Measurements from ENCODE around the gene UNC5CL.

The UNC5CL gene, protein sequence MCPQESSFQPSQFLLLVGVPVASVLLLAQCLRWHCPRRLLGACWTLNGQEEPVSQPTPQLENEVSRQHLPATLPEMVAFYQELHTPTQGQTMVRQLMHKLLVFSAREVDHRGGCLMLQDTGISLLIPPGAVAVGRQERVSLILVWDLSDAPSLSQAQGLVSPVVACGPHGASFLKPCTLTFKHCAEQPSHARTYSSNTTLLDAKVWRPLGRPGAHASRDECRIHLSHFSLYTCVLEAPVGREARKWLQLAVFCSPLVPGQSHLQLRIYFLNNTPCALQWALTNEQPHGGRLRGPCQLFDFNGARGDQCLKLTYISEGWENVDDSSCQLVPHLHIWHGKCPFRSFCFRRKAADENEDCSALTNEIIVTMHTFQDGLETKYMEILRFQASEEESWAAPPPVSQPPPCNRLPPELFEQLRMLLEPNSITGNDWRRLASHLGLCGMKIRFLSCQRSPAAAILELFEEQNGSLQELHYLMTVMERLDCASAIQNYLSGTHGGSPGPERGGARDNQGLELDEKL

DNA sequence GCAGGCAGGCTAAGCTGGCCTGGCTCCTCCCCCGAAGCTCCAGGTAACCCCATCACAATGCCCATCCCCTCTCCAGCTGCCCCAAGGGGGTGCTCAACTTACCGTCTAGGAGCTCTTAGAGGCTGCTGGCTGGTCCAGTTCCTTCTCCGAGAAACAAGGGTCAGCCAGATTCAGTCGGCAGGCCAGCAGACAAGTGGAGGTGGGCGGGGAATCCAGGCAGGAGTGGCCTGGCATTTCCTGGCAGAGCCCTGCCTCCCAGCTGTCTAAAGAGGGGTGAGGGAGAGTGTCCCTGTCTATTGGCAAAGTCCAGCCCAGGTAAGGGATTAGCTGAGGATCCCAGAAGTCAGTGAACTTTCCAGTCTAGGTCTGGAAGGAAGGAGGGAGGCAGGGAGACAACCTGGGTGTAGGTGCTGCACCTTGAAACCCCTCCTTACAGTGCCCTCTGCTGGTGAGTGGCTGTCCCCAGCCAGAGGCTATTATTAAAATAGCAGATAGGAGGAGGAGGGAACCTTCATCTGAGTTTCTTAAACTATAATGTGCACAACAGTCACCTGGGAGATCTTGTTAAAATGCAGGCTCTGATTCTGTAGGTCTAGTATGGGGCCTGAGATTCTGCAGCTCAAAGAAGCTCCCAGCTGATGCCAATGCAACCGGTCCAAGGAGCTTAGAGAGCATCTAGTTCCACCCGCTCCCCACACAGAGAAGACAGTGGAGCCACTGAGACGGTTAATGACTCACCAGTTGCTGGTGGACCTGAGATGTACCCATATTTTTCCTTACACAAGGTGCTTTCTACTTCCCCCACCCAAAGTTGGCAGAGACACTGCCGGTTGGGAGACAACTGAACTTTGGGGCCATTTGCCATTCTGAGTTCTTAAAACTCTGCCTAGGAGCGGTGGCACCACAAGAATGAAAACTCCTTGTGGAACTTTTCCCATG lies at the start of gene UNC5CL:
Gene UNC5CL (minus strand): TSS at position 162 of the 939 bp plus-strand sequence. CDS start 4,147 bp downstream, outside the sequence.
- H3K4me1 Mint-ChIP-seq (ENCODE audit: low read depth), result peaks cover 15% of the 10 kb centered on the region
- peaks cover 2% of the 10 kb centered on the region for H3K27me3 Mint-ChIP-seq
- no peak within 1 kb of the TSS for H3K27ac Mint-ChIP-seq
- intact Hi-C loops (cut with micrococcal nuclease), result no loop called here
- H3K36me3 Mint-ChIP-seq (ENCODE audit: low read depth), result peaks cover 29% of the 10 kb centered on the region
- H3K4me3 Mint-ChIP-seq, result no peak within 1 kb of the TSS
- H3K9me3 Mint-ChIP-seq, result no peaks in the 10 kb centered on the region

DNA sequence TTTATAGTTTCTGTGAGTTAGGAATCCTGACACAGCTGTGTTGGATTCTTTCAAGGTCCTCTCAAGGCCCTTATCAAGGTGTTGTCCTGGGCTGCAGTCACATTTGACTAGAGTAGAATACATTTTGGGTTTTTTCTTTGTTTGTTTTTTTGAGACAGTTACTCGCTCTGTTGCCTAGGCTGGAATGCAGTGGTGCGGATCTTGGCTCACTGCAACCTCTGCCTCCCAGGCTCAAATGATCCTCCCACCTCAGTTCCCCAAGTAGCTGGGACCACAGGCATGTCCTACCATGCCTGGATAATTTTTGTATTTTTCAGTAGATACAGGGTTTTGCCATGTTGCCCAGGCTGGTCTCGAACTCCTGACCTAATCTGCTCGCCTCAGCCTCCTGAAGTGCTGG lies 49.4 kb upstream of the UNC5CL start:
- Mint-ChIP-seq H3K27me3 (no peaks in the 10 kb centered on the region), H3K36me3 (ENCODE audit: low read depth) (peaks cover 81% of the 10 kb centered on the region), H3K27ac (no peak overlapping the region), H3K4me3 (no peak overlapping the region), H3K9me3 (no peaks in the 10 kb centered on the region), H3K4me1 (ENCODE audit: low read depth) (no peaks in the 10 kb centered on the region)
- intact Hi-C loops (cut with micrococcal nuclease), result no loop called here

DNA sequence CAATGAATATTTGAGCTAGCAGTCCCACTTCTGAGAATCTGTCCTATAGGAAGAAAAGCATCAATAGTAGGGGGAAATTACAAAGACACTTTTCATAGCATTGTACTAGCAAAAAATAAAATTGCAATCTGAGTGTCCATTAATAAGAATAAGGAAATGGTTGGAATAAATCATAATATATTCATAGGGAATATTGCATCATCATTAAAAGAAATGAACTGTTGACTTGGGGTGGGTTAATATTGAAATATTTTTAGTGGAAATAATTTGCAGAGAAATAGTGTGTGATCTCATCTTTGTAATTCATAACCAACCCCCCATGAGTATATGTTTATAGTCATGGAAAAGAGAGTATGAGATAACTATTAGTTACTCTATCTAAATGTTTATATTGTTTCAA lies 46.2 kb upstream of the UNC5CL start:
- Mint-ChIP-seq H3K4me3 (no peak overlapping the region), H3K9me3 (no peaks in the 10 kb centered on the region), H3K36me3 (ENCODE audit: low read depth) (peaks cover 81% of the 10 kb centered on the region), H3K27ac (no peak overlapping the region), H3K4me1 (ENCODE audit: low read depth) (peaks cover 7% of the 10 kb centered on the region), H3K27me3 (no peaks in the 10 kb centered on the region)
- intact Hi-C loops (cut with micrococcal nuclease), result no loop called here

DNA sequence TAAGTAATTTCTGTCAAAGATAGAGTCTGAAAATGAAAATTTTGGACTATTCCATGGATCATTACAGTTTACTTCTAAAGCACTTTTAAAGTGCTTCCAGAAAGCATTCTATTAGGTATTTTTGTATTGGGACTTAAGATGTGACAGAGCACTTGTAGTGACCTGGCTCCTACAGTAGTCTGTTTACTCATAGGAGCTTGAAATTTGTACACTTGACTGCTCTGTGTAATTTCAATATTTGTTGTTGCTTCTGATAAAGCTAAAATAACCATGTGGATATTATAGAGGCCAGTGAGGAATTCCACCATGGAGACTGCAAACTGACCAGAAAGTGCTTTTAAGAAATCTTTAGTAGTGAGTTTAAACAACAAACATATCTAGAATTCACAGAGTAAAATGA lies 44.1 kb upstream of the UNC5CL start:
- peaks cover 9% of the 10 kb centered on the region for H3K4me1 Mint-ChIP-seq (ENCODE audit: low read depth)
- no peak overlapping the region for H3K4me3 Mint-ChIP-seq
- H3K36me3 Mint-ChIP-seq (ENCODE audit: low read depth), result peaks cover 77% of the 10 kb centered on the region
- H3K9me3 Mint-ChIP-seq, result no peaks in the 10 kb centered on the region
- no peaks in the 10 kb centered on the region for H3K27me3 Mint-ChIP-seq
- H3K27ac Mint-ChIP-seq, result no peak overlapping the region
- intact Hi-C loops (cut with micrococcal nuclease), result no loop called here

DNA sequence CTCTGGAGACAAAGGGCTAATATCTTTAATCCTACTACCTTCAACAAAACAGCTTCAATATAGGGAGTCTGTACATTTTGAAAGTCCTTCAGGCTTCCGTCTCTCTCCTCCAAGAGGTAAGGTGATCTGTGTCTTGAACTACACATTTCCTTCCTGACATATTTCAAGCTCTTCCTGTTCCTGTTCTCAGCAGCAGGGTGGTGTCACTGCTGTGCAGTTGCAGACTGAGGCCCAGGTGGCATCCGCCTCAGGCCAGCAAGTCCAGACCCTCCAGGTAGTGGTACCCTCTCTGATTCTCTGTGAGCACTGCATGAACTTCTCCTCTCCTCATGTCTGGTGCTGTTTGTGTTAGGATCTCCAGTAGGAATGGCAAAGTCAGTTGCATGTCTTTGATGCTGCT lies 41.6 kb upstream of the UNC5CL start:
- intact Hi-C loops (cut with micrococcal nuclease), result no loop called here
- Mint-ChIP-seq H3K4me1 (ENCODE audit: low read depth) (peaks cover 18% of the 10 kb centered on the region), H3K27ac (no peak overlapping the region), H3K9me3 (no peaks in the 10 kb centered on the region), H3K36me3 (ENCODE audit: low read depth) (peaks cover 69% of the 10 kb centered on the region), H3K27me3 (no peaks in the 10 kb centered on the region), H3K4me3 (no peak overlapping the region)

DNA sequence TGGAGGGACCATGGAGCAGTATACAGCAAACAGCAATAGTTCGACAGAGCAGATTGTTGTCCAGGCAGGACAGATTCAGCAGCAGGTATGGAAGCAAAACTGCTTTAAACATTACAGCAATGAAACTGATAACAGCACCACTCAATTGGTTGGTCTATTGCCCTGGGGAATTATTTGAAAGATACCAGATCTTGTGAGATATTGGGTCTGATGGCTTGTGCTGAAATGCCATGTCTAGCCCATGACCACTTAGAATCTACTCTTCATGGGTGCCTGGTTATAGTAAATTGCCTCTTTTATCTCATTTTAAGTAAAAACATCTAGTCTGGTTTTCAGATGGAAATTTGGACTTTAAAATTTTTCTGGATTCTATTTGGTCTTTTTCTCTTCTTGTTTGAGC lies 40.1 kb upstream of the UNC5CL start:
- no peak overlapping the region for H3K27ac Mint-ChIP-seq

DNA sequence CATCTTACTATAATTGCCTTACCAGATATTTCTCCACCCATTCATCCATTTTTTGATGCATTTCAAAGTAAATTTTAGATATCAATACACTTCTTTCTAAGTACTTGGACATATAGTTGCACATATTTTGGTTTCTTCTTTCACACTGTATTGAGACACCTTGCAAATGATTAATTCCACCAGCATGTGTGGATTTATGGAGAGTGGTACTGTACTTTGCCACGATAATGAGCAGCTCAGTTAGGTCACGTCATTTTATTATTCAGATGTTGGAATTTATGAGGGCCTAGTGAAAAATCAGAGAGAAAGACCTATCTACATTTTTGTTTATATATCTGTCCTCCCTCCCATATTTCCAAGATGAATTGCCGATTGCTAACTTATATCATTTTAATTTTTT lies 39.1 kb upstream of the UNC5CL start:
- peaks cover 38% of the 10 kb centered on the region for H3K4me1 Mint-ChIP-seq (ENCODE audit: low read depth)
- H3K4me3 Mint-ChIP-seq, result no peak overlapping the region
- H3K9me3 Mint-ChIP-seq, result no peaks in the 10 kb centered on the region
- intact Hi-C loops (cut with micrococcal nuclease), result no loop called here
- H3K27me3 Mint-ChIP-seq, result no peaks in the 10 kb centered on the region
- peaks cover 57% of the 10 kb centered on the region for H3K36me3 Mint-ChIP-seq (ENCODE audit: low read depth)
- no peak overlapping the region for H3K27ac Mint-ChIP-seq

More for the DNA sequence above, 40.1 kb upstream of the UNC5CL start:
- Mint-ChIP-seq H3K27me3 (no peaks in the 10 kb centered on the region), H3K9me3 (no peaks in the 10 kb centered on the region), H3K36me3 (ENCODE audit: low read depth) (peaks cover 60% of the 10 kb centered on the region), H3K4me3 (no peak overlapping the region), H3K4me1 (ENCODE audit: low read depth) (peaks cover 33% of the 10 kb centered on the region)
- intact Hi-C loops (cut with micrococcal nuclease), result no loop called here

DNA sequence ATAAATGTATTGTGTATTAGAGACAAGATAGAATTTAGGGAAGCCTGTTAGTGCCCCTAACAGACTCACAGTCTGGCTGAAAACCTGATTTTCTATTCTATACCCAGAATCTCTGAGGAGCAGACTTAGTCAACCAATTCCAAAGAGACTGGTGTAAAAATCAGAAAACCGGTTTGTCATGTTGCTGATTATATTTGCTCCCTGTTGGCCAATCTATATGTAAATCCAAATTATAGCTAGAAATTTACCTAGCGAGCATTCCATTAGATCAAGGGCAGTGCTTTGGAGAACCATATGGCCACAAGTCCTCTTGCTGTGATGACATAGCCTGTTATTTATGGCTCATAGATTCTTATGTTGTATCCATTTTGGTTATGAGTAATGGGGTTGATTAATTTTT lies 38.5 kb upstream of the UNC5CL start:
- Mint-ChIP-seq H3K4me3 (no peak overlapping the region), H3K27ac (no peak overlapping the region), H3K4me1 (ENCODE audit: low read depth) (peaks cover 38% of the 10 kb centered on the region), H3K27me3 (no peaks in the 10 kb centered on the region), H3K36me3 (ENCODE audit: low read depth) (peaks cover 53% of the 10 kb centered on the region), H3K9me3 (no peaks in the 10 kb centered on the region)
- intact Hi-C loops (cut with micrococcal nuclease), result no loop called here

DNA sequence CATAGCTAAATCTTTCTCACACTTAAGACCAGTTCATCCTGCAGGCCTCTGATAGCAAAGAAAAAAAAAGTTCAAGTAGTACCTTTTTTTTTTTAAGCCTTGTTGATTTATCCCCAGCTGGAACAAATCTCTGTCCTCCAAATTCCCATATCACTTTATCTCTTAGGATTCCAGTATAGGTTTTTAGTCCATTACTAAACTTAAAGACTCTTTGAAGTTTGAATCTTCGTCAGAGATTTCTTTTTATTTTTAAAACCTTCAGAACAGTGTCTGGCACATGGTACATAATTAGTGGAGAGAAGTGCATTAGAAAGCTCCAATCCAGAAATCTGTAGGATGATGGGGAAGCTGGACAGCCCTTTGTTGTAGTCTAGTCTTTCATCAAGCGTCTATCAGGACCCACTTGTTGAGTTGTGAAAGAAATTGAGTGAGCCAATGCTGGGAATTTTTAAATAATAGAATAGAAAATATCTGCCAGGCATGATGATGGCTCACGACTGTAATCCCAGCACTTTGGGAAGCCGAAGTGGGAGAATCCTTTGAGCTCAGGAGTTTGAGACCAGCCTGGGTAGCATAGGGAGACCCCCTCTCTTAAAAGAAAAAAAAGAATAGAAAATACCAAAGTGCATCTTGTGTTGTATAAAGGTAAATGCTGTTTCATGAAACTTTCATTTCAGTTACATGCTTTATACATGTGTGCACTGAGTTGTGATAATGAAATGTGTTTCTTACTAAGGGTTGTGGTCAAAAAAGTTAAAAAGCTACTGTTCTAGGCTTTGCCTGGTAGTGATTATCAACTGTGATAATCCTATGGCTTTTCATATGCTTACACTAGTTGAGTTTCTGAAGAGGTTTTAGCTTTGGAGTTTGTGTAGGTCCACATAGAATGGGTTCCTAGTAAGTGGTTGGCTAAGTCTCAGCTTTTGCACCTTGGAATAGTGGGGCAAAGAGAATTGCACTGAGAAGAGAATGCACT lies 36.9 kb upstream of the UNC5CL start:
- peaks cover 48% of the 10 kb centered on the region for H3K36me3 Mint-ChIP-seq (ENCODE audit: low read depth)
- H3K27ac Mint-ChIP-seq, result peak overlapping the region; percentile 15
- H3K4me1 Mint-ChIP-seq (ENCODE audit: low read depth), result peaks cover 38% of the 10 kb centered on the region
- no peak overlapping the region for H3K4me3 Mint-ChIP-seq
- intact Hi-C loops (cut with micrococcal nuclease), result no loop called here
- H3K9me3 Mint-ChIP-seq, result no peaks in the 10 kb centered on the region
- no peaks in the 10 kb centered on the region for H3K27me3 Mint-ChIP-seq

DNA sequence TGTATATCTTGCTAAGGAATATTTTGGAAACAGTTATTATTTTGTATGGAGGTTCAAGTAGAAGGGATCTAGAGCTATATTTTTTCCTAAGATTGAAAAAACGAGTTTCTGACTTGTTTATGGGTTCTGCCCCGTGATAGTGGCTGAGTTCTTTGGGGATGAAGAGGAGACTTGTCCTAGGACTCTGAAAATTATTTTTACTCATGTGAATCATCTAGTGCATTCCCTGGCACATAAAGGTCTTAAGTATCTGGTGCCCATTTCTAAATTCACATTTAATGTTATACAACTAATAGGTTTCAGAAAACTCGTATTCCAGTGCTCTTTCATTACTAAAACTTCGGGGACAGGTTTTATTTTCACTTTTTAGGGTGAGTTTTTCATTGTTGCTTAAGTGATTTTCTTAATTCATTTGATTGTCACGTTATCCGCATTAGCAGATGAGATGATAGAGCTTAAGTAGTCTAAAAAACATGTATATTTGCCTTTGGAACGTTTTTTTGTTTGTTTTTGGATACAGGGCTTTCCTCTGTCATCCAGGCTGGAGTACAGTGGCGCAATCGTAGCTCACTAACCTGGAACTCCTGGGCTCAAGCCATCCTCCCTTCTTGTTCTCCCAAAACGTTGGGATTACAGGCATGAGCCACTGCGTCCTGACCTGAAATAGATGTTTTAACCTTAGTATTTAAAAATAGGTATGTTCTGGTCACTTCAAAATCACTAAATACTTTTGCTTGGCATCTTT lies 35.8 kb upstream of the UNC5CL start:
- Mint-ChIP-seq H3K4me1 (ENCODE audit: low read depth) (peaks cover 37% of the 10 kb centered on the region), H3K36me3 (ENCODE audit: low read depth) (peaks cover 44% of the 10 kb centered on the region), H3K4me3 (peak overlapping the region; percentile 96), H3K27ac (peak overlapping the region; percentile 99), H3K9me3 (no peaks in the 10 kb centered on the region), H3K27me3 (no peaks in the 10 kb centered on the region)
- intact Hi-C loops (cut with micrococcal nuclease), result loop anchor here (1.0 to 5.0 kb wide), 3 partner anchors 107 to 242 kb away; partner anchors contain the start of gene TREM1

DNA sequence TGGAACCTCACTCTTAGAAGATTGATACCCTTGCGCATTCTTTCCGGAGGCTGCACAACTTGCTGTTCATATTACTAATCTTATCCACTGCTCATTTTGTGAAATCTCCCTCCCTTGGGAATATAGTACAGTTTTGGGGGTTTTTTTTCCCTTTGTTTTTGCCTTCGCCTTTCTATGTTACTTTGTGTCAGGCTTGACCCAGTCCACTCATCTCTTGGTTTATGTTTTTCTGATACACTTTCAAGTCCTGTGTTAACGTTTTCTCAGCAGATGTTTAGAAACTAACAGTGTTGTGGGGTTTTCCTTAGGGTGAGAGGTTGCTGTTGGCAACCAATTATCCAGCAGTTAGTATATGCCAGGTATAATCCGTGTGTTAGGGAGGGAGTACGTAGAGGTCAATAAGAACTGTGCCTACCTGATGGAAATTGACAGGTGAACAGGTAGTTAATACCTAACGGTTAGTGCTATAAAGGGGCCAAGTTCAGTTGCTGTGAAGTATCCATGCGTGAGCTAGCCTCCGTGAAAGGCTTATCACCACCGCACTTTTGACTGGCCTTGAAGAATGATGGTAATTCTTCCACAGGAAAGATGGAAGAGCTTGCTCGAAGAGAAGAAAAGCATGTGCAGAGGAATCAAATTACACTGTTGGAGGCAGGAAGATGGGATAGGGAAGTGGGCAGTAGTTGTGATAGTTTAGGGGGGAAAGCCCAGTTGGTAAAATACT lies 35.1 kb upstream of the UNC5CL start:
- Mint-ChIP-seq H3K4me1 (ENCODE audit: low read depth) (peaks cover 37% of the 10 kb centered on the region), H3K9me3 (no peaks in the 10 kb centered on the region), H3K36me3 (ENCODE audit: low read depth) (peaks cover 44% of the 10 kb centered on the region), H3K27me3 (no peaks in the 10 kb centered on the region), H3K27ac (peak overlapping the region; percentile 99), H3K4me3 (peak overlapping the region; percentile 96)
- intact Hi-C loops (cut with micrococcal nuclease), result loop anchor here (1.0 to 5.0 kb wide), 3 partner anchors 108 to 243 kb away; partner anchors contain the start of gene TREM1

All from dendritic cell treated with granulocyte-macrophage colony-stimulating factor and Interleukin-4, amounts not matched to agents 40 ng/mL and 50 ng/mL, for 4 days (primary cell).